NCI-H2227 treated with DMSO at 0.1 percent for 48 hours (cell line): Measurements from ENCODE around the gene ITPR3.

Source experiments
- DNase-seq: peaks from one replicate; lab custom pipeline; 2025; lab: John Stamatoyannopoulos, UW

The ITPR3 gene

GRCh38 chr6:33670086-33670660 is 49.1 kb downstream of the ITPR3 start:
- DNase-seq, result no peak

DNA sequence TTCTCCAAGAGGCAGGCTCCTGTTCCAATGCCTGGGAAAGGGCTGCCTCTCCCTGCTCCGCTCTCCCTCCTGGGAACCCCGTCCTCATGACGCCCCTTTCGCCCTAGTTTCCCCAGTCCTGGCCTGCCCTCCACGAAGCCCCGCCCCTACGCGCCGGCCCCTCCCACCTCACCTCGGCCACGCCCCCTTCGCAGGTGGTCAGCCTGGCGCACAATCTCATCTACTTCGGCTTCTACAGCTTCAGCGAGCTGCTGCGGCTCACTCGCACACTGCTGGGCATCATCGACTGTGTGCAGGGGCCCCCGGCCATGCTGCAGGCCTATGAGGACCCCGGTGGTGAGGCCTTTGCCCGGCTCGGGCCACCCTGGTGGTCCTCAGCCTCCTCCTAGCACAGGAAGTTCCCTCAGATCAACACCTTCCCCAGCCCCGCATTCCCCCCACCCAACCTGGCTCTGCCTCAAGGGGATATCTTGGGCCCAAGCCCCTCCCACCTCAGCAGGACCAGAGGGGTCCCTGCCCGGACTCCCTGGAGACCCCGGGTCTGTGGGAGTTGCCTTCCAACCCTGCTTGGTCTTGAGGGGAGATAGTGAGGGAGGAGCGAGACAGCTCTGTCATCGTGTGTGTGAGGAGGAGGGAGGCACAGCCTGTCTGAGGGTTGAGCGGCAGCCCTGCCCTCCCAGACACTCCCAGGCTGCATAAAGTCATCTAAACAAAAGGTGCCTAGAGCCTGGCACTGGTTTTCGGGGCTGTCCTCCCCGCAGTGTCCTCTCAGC is 50.0 kb downstream of the ITPR3 start:
- DNase-seq, result no peak

DNA sequence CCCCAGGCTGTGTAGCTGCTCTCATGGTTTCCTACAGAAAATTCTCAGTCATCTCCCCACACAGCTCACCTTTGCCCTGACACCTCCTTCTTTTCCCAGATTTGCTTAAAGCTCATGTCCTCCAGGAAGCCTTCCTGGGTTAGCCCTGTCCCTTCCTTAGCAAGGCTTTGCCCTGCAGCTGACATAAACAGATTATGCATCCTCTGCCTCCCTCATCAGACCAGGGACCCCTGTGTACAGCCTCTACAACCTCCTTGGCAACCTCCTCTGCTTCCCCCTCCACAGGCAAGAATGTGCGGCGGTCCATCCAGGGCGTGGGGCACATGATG is 50.6 kb downstream of the ITPR3 start:
- DNase-seq, result no peak

DNA sequence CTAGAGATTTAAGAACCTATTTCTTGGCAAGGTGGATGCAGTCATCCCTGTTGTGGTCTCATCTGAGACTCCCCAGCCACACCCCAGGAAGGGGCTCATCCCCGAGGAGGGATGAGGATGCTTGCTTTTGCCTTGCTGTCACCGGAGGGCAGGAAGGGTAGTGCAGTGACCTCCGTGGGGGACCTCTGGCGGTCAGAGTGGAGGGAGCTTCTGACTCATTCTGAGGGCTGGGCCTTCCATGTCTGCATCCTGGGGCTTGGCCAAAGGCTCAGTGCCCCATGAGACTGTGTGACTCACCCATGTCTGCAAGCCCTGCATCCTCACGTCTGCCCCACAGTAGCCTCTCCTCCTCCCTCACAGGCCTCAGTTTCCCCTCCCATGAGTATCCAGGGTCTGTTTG is 51.7 kb downstream of the ITPR3 start:
- no peak for DNase-seq

GRCh38 chr6:33673851-33674250 is 52.7 kb downstream of the ITPR3 start:
- no peak for DNase-seq

DNA sequence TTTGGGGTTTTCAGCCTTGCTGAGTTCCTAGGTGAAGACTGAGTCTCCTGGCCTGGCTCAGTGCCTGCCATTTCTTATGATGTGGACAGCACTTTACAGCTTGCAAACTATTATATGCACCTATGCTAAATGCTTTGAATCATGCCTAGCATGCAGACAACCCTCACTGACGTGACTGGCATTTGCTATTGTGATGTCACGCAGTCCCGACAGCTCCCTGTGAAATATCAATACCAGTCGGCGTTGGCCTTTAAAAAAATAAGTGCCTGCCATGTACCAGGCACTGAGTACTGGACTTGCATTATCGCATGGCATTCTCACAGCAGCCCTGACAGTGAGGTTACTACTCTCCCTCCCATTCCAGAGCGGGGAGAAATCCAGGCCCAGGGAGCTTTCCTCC is 54.8 kb downstream of the ITPR3 start:
- DNase-seq, result no peak

DNA sequence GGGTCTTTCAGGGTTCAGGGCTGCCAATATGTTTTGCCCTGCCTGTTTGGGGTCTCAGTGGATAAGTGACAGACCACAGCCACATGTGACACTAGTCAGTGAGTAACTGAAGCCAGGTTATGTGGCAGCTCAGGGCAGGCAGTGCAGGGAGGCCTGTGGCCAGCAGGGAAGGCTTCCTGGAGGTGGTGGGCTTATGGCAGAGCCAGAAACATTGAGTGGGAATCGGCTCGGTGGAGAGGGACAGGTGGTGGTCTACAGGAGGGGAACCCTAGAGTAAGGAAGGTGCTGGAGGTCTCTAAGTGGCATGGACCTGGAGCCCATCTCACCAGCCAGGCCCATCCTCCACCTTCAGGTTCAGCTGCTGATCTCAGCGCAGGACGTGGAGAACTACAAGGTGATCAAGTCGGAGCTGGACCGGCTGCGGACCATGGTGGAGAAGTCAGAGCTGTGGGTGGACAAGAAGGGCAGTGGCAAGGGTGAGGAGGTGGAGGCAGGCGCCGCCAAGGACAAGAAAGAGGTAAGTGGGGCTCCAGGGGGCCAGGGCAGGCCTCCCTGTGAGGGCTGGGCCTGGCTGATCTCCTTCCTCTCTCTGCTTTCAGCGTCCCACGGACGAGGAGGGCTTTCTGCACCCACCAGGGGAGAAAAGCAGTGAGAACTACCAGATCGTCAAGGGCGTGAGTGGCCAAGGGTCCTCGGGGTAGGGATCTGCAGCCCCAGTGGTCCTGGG is 55.5 kb downstream of the ITPR3 start:
- DNase-seq, result no peak

GRCh38 chr6:33677143-33677660 is 56.1 kb downstream of the ITPR3 start:
- no peak for DNase-seq

- DNase-seq, result no peak
Measured at GRCh38 chr6:33677689-33678088, 56.6 kb downstream of the ITPR3 start.

- DNase-seq, result no peak
Measured at GRCh38 chr6:33678233-33678931, 57.3 kb downstream of the ITPR3 start.

DNA sequence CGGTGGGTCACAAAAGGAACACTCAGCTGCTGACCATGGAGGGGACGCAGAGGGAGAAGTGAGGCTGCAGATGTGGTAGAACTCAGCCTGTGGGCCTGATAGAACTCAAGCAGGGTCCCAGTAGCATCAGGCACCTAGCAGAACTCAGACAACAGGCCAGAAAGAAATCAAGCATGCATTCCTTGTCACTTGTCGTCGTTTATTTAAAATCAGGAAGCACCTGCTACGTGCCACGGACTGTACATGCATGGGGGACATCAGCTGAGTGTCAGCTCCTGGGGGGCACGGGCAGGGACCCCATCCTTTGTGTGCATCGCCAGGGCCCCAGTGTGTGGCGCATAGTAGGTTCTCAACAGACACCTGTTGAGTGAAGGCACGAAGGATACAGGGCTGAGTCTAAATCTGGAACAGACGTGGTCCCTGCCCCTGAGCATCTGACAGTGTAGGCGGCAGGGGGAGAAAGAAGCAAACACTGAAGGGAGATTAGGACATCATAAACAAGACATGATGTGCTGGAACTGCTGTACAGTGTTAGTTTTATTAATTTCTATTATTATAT is 57.9 kb downstream of the ITPR3 start:
- no peak for DNase-seq

DNA sequence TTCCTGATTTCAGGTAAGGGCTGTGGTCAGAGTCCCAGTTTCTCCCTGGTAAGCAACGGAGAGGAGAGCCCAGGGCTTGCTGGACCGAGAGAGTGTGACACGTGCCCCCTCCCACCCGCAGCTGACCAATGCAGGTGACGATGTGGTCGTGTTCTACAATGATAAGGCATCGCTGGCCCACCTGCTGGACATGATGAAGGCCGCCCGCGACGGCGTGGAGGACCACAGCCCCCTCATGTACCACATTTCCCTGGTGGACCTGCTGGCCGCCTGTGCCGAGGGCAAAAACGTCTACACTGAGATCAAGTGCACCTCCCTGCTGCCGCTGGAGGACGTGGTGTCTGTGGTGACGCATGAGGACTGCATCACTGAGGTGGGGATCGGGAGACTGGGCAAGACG is 58.6 kb downstream of the ITPR3 start:
- DNase-seq, result no peak

DNA sequence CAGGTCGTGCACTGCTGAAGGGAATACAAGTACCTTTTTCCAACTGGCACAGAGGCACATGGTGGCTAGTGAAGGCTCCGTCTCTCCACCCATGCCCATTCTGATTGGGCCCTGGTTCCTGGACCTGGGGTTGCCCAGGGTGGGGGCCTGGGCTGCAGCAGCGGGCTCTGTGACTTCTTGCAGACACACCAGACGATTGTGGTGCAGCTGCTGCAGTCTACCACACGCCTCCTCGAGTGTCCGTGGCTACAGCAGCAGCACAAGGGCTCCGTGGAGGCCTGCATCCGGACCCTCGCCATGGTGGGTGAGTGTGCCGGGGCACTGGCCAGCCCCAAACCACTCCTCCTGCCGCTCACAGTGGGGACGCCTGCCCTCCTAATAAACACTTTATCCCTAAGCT is 61.2 kb downstream of the ITPR3 start:
- DNase-seq, result no peak

DNA sequence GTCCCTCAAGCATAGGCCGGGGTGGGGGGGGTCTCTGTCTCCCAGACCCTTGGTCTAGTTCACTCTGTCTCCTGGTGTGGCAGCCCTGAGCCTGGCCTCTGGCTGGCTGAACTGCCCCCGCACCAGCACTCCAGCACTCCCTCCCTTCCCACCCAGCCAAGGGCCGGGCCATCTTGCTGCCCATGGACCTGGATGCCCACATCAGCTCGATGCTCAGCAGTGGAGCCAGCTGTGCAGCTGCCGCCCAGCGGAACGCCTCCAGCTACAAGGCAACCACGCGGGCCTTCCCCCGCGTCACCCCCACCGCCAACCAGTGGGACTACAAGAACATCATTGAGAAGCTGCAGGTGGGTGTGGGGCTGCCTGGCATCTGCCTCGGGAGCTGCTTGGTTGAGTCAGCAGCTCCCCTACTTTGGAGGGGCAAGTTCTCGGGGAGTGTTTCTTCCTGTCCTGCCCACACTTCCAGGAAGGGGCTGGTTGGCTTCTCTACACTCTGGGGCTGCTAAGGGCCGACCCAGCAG is 62.0 kb downstream of the ITPR3 start:
- DNase-seq, result no peak

DNA sequence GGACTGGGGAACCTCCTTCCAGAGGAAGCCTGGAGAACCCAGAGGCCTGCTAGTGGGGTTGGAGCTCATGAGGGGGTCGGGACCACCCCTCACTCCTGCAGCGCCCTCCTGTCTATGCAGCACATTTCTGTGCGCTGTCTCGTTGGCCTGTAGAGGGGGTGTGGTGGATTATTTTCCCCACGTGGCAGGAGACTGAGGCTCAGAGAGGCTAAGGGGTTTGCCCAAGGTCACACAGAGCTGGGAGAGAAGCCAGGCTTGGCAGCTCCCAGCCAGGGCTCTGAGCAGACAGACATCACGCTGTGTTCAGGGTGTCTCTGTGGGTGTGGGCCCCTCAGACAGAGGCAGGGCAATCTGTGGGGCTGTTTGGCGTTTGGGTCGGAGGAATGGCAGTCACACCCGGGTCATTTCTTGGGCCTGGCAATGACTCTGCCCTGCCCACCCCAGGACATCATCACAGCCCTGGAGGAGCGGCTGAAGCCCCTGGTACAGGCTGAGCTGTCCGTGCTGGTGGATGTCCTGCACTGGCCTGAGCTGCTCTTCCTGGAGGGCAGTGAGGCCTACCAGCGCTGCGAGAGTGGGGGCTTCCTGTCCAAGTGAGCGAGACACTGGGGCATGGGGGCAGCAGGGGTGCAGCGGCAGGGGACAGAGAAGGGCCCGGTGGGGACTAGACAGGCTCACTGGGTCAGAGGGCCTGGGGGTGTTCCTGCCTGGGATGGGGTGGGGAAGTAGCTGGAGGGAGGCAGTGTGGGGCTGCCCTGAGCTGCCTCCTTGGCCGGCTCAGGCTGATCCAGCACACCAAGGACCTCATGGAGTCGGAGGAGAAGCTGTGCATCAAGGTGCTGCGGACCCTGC is 62.7 kb downstream of the ITPR3 start:
- no peak for DNase-seq

DNA sequence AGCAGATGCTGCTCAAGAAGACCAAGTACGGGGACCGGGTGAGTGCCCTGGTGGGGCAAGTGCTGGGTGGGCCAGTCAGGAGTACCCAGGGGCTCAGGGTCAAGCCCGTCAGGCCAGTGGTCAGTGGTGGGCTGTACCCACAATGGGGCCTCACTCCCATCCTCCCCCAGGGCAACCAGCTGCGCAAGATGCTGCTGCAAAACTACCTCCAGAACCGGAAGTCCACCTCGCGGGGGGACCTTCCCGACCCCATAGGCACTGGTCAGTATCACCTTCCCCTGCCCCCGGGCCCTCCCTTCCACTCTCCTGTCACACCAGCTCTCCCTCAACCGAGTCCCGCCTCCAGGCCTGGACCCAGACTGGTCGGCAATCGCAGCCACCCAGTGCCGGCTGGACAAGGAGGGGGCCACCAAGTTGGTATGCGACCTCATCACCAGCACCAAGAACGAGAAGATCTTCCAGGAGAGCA is 63.3 kb downstream of the ITPR3 start:
- DNase-seq, result no peak

GRCh38 chr6:33684983-33685382 is 63.9 kb downstream of the ITPR3 start:
- no peak for DNase-seq

DNA sequence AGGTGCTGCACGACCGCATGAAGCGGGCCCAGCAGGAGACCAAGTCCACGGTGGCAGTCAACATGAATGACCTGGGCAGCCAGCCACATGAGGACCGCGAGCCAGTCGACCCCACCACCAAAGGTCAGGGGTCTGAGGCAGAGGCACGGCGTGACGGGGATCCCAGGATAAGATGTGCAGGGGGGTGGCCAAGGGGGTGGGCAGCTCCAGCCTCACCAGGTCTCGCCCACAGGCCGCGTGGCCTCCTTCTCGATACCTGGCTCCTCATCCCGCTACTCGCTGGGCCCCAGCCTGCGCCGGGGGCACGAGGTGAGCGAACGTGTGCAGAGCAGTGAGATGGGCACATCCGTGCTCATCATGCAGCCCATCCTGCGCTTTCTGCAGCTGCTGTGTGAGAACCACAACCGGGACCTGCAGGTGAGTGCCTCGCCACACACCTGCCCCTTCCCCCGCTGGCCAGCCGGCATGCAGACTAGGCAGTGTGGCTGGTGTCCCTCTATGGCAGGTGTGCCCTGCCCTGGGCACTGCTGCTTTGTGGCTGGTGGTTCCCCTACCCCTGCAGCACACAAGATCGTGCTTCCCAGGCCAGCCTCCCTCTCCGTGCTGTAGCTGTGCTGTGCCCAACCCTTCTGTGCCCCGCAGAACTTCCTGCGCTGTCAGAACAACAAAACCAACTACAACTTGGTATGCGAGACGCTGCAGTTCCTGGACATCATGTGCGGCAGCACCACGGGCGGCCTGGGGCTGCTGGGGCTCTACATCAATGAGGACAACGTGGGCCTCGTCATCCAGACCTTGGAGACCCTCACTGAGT is 64.5 kb downstream of the ITPR3 start:
- no peak for DNase-seq

- DNase-seq, result no peak
Measured at GRCh38 chr6:33686225-33686924, 65.3 kb downstream of the ITPR3 start.
